Tibial nerve (tissue), 4 donors: ENCODE data around the gene ZNF747.

Experiments used
- CTCF ChIP-seq, 5 experiments: fragments of 200-600 bp in 3 of 5; fragments of 450-650 bp in 2 of 5; sonication (generic) in 3 of 5; IDR thresholded peaks; one replicate each; pipeline ENCODE4 v1.5.1; 2016 to 2019; ENCODE audit warnings: antibody characterized with exemption in 5 of 5, mild to moderate bottlenecking in 3 of 5, moderate library complexity in 2 of 5
- EP300 ChIP-seq, 2 donors: sonication (generic); formaldehyde crosslinking; IDR thresholded peaks; one replicate each; pipeline ENCODE4 v1.6.1; 2017; ENCODE audit warnings: antibody characterized with exemption in 2 of 2, mild to moderate bottlenecking in 1 of 2
- POLR2A ChIP-seq, 2 donors: fragments of 450-650 bp; IDR thresholded peaks; one replicate each; pipeline ENCODE4 v1.6.1; 2017; ENCODE audit warnings: antibody characterized with exemption in 2 of 2, mild to moderate bottlenecking in 2 of 2, moderate library complexity in 2 of 2

DNA sequence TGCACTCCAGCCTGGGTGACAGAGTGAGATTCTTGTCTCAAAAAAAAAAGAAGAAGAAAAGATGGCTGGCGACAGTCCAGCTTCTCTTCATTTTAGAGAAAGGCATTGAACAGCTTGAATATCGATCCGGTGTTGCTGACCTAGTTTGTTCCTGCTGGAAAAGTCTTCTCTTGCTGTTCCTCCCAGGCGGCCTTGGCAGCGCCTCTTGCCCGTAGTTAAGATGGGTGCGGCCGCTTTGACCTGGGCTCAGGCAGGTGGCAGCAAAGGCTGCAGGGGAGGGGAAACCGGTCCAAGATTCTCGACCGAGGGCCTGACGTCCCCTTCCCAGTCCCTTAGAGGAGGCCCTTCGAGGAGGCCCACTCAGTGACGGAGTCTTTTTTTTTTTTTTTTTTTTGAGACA is 27.4 kb upstream of the ZNF747 start:
- TF ChIP-seq CTCF (IDR thresholded peaks at IDR 0.05), result no peak
- no peak for TF ChIP-seq EP300 (IDR thresholded peaks at IDR 0.05)
- TF ChIP-seq POLR2A (IDR thresholded peaks at IDR 0.05), result no peak
